Heart left ventricle (tissue), 13 donors: ENCODE data around the gene MESP1.

ENCODE experiments used
- CTCF ChIP-seq, 12 donors: fragments of 200-600 bp; sonication (generic) in 4 of 12; IDR thresholded peaks; one replicate each; pipeline versions ENCODE4 v1.5.0 to v1.8.0; 2018 to 2022; ENCODE audit warnings: antibody characterized with exemption in 12 of 12, mild to moderate bottlenecking in 5 of 12
- POLR2A ChIP-seq, 2 donors: fragments of 450-650 bp; IDR thresholded peaks; one replicate each; pipeline ENCODE4 v1.6.1; 2017; ENCODE audit warnings: antibody characterized with exemption in 2 of 2, mild to moderate bottlenecking in 2 of 2, moderate library complexity in 2 of 2
- donor health status: ischemic (EF 13 %, LVEDD 7.1; RV severe dilation, severe dysfunction).
- donor health status: DM: no; HTN: yes; CAD: no.
- donor health status: DM: no; HTN: no; CAD: no.
- donor health status: ischemic (EF 25% LVEDD 6.9; RV normal size, moderate dysfunction).
- donor health status: ischemic (EF 25% LVEDD 5.7; RV mildly dilated, moderate dysfunction).
- donor health status: ischemic (EF 35%, LVEDD 5.7; RV mildly dilated, moderate dysfunction).
- donor health status: nonischemic (EF 11% LVEDD 7.7; RV severe dilation, severe dysfunction).
- donor health status: DM: yes; HTN: yes; CAD: no.
- donor health status: PGD.
- donor health status: ischemic (EF 29% LVEDD 5.4; RV normal size, mild dysfunction).
- donor health status: nonischemic (EF 23%, LVEDD 6.1; RV moderate dilation, normal function).

- TF ChIP-seq POLR2A (IDR thresholded peaks at IDR 0.05) (no peak), CTCF (IDR thresholded peaks at IDR 0.05) (no peak)
Observed at GRCh38 chr15:89749526-89749925, 1.5 kb downstream of the MESP1 start.
